ENCODE measurements around the gene CLPTM1.

- TF ChIP-seq, protein P1, sequence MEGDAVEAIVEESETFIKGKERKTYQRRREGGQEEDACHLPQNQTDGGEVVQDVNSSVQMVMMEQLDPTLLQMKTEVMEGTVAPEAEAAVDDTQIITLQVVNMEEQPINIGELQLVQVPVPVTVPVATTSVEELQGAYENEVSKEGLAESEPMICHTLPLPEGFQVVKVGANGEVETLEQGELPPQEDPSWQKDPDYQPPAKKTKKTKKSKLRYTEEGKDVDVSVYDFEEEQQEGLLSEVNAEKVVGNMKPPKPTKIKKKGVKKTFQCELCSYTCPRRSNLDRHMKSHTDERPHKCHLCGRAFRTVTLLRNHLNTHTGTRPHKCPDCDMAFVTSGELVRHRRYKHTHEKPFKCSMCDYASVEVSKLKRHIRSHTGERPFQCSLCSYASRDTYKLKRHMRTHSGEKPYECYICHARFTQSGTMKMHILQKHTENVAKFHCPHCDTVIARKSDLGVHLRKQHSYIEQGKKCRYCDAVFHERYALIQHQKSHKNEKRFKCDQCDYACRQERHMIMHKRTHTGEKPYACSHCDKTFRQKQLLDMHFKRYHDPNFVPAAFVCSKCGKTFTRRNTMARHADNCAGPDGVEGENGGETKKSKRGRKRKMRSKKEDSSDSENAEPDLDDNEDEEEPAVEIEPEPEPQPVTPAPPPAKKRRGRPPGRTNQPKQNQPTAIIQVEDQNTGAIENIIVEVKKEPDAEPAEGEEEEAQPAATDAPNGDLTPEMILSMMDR (conservative IDR thresholded peaks at IDR 0.05; ENCODE audit: low read depth, low read length): no peak
- TF ChIP-seq EZH2 (IDR thresholded peaks at IDR 0.05; ENCODE audit: borderline replicate concordance, low read depth, low read length, poor library complexity, severe bottlenecking): no peak
Measured at GRCh38 chr19:44990459-44990858, 35.3 kb downstream of the CLPTM1 start.

Data from A673 (cell line).